Motor neuron (in vitro differentiated cells): ENCODE measurements around the gene TRIM75. TPM values are rescaled to one million over a fixed set of nuclear protein-coding genes. Genes with fewer than 3 reads are reported as not detected.
"Not testable (repeated sequence)": the region's sequence is repeated elsewhere in the genome, so short reads cannot be mapped to it uniquely, and the experiment has no call there.

Experiments
- ATAC-seq, 8 experiments: fragments of 200-7000 bp; cut with Tn5 transposase; replicated peaks in 6 of 8; 2 replicates each; pipeline ENCODE4 v1.8.0; 2021; ENCODE audit warnings: mild to moderate bottlenecking in 8 of 8, moderate library complexity in 8 of 8
- H3K27ac ChIP-seq, 2 donors: fragments of 250-450 bp; sonication (Bioruptor Pico); 2 replicates each; pipeline ENCODE4 v1.9.0; 2021; ENCODE audit warnings: antibody characterized with exemption in 2 of 2, mild to moderate bottlenecking in 2 of 2, moderate library complexity in 1 of 2
- H3K4me1 ChIP-seq, 2 donors: fragments of 250-450 bp; sonication (Bioruptor Pico); replicated peaks in 1 of 2; 2 replicates each; pipeline ENCODE4 v1.6.1; 2021; ENCODE audit warnings: antibody characterized with exemption in 2 of 2, mild to moderate bottlenecking in 2 of 2, moderate library complexity in 1 of 2
- H3K4me3 ChIP-seq, 5 donors: fragments of 250-450 bp; sonication (Bioruptor Pico); 2 replicates each; pipeline ENCODE4 v1.9.0; 2021; ENCODE audit warnings: antibody characterized with exemption in 5 of 5, mild to moderate bottlenecking in 5 of 5, moderate library complexity in 4 of 5
- WGBS, 10 experiments: fragments of 450-650 bp; shearing (Covaris generic); methylation state at CpG; one replicate each; pipeline ENCODE4 v1.0.0; 2022; 5-methylcytosine and 5-hydroxymethylcytosine counted together
- in situ Hi-C, 9 experiments: fragments of 400-800 bp; cut with MboI; loops; one replicate each; pipeline ENCODE4 v1.15.0; 2021; ENCODE audit warnings: low sequenced_read_pairs in 9 of 9, low pct_unique_long_range_greater_than_20kb in 2 of 9; ENCODE audit not compliant: unreplicated experiment in 9 of 9
- total RNA-seq, 8 experiments: library from RNA; unstranded; fragments of 300-600 nt; gene quantifications; 2 replicates each; pipeline versions ENCODE4 v1.2.3 to v1.2.4, GENCODE V29; 2022

TRIM75 gene
- total RNA-seq, result under 1 TPM in 5 of 8 experiments, not detected in 3; 0.13 to 0.28 (median 0.16) TPM

DNA sequence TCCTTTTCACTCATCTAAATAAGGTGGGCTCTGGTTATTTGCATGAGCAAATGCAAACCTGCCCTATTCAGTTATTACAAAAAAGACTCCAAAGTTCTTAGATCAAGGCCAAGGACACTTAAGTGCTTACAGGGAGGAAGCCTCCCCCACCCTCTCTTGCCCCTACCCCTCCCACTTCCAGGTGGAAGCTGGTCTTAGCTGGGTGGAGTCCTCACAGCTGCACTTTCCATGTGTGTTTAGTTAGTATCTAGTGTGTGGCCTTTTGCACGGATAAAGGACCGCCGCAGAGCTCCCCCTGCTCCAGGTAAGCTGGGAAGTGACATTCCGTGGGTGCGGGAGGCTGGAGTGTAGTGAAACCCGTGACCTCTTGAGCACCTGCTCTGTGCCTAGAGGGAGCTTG lies at the start of gene TRIM75:
TRIM75 (plus strand) TSS at position 222 of the 400 bp plus-strand sequence. CDS start 5,282 bp downstream, outside the sequence.
- in situ Hi-C loops, result loop anchor here in 2 of 9 experiments (25.0 kb wide), 1 partner anchor 266 kb away; no protein-coding TSS in a partner anchor
- WGBS, 10 experiments, result 40 to 100% (median 91%) methylated on average over 1 to 5 of the region's 6 CpGs; no CpG with 5 or more reads in 6 of the 10 experiments
- Histone ChIP-seq H3K4me1 (no peaks in the 10 kb centered on the region), H3K4me3 (no peak within 1 kb of the TSS), H3K27ac (no peak within 1 kb of the TSS)
- no peak for ATAC-seq

DNA sequence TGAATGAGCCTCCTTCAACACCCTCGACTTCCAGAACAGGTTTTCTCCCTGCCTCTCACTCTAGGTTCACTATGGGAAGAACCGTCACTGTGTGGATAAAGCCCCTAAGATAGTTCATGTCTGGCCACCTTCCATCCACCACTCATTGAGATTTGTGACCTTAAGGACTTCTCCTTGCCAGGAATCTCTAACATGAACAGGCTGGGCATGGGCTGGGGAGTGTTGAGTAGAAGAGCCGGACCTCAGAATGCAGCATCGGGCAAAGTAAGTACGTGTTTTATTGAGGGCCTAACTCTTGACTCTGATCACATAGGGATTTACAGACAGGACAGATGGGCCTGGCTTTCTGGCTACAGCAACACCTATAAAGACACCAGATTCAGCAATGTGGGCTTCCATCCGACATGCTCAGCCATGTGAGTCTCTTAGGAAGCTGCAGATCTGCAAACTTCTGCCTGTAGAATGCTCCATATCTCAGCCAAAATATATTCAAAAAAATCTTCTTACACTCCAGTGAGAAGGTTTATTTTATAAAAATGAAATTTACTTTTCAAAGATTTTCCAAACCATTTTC lies 48.2 kb upstream of the TRIM75 start:
- H3K4me3 ChIP-seq, result no peak overlapping the region
- no peak for ATAC-seq
- 22 to 100% (median 66%) methylated on average over 2 to 4 of the region's 6 CpGs; no CpG with 5 or more reads in 4 of the 10 experiments for WGBS, 10 experiments
- no peak overlapping the region for H3K27ac ChIP-seq
- no peaks in the 10 kb centered on the region for H3K4me1 ChIP-seq
- in situ Hi-C loops, result no loop called here

DNA sequence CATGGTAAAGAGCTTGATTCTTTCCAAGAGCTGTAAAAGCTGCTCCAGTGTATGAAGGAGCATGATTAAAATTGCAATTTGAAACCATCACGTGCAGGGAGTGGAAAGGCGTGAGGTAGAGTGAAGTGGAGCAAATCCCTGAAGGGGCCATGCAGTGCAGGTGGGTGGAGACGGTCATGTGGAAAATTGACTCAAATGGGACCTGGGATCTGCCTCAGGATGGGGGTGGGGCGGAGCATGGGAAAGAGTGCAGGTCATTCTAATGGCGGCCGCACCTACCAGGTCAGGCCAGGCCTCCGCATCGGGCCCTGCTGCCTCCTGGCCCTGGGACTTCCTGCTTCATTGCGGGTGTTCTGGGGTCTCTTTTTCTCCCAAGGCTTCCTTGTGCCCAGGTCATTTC lies 47.2 kb upstream of the TRIM75 start:
- Histone ChIP-seq H3K4me3 (no peak overlapping the region), H3K4me1 (no peaks in the 10 kb centered on the region), H3K27ac (no peak overlapping the region)
- in situ Hi-C loops, result no loop called here
- no peak for ATAC-seq
- WGBS, 10 experiments, result 0 to 100% (median 72%) methylated on average over 1 to 3 of the region's 9 CpGs; no CpG with 5 or more reads in 6 of the 10 experiments

DNA sequence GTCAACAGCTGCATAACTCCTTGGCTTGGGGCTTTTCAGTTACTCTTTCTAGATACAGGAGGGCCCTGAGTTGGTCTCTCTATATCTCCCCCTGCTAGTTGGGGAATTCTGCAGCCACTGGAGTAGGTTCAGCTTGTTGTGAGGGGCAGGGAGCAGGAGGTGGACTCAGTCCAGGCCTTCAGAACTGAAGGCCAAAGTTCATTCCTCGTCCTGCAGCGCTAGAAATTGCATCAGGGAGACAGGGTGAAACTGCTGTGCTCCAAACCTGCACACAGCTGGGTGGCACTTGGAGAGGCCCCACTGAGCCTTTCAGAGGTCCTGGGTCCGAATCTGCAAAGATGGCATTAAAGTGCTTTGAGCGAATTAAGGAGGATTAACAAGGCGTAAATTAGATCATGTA lies 46.8 kb upstream of the TRIM75 start:
- no peak overlapping the region for H3K27ac ChIP-seq

DNA sequence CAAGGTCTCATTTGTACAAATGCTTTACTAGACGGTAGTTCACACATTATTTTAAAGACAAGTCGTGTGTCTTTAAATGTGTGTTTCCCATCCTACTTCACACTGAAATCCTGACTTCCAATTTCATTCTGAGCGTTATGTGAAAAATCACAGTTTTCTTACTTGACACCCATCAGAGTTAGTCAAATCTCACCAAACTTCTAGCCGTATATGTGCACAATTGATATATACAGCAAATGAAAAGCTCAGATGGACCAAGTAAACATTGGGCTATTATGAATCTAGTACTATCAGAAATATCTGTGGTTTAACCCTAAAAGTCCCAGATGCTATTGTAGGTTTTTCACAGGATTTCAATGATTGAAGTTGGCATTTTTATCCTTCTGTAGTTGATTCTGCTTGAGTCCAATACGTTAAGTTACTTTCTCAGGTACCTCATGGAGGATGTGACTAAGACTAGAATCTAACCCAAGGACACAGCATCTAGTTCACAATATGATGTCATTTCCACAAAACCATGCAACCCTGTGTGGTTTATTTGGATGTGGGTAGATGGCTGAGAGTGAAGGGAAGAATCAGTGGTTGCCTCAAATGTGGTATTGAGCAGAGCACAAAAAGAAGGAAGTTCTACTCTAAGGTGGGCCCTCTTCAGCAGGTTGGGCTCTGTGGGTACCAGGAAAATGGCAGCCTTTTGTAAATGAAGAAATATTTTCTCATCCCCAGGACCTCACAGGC lies 44.0 kb upstream of the TRIM75 start:
- Histone ChIP-seq H3K4me3 (no peak overlapping the region), H3K4me1 (no peaks in the 10 kb centered on the region), H3K27ac (no peak overlapping the region)
- no peak for ATAC-seq
- 39 to 100% (median 92%) methylated on average over 2 to 5 of the region's 5 CpGs; no CpG with 5 or more reads in 1 of the 10 experiments for WGBS, 10 experiments
- in situ Hi-C loops, result no loop called here

More for the DNA sequence above, 46.8 kb upstream of the TRIM75 start:
- in situ Hi-C loops, result no loop called here
- Histone ChIP-seq H3K4me1 (no peaks in the 10 kb centered on the region), H3K4me3 (no peak overlapping the region)
- 0 to 94% (median 60%) methylated on average over 1 to 5 of the region's 5 CpGs; no CpG with 5 or more reads in 5 of the 10 experiments for WGBS, 10 experiments
- no peak for ATAC-seq

DNA sequence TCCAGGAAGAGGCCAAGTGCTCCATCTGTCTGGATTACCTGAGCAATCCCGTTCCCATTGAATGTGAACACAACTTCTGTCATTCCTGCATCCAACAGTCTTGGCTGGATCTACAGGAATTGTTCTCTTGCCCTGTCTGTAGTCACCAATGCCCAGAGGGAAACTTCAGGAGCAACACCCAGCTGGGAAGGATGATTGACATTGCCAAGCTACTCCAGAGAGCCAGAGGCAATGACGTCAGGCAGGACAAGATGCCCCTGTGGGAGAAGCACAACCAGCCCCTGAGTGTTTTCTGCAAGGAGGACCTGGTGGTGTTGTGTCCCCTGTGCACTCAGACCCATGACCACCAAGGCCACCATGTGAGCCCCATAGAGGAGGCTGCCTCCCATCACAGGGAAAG lies 43.2 kb upstream of the TRIM75 start:
- no peak overlapping the region for H3K27ac ChIP-seq
- H3K4me3 ChIP-seq, result no peak overlapping the region
- in situ Hi-C loops, result no loop called here
- no peaks in the 10 kb centered on the region for H3K4me1 ChIP-seq
- ATAC-seq, result no peak
- WGBS, 10 experiments, result 20 to 100% methylated on average over 1 to 2 of the region's 2 CpGs; no CpG with 5 or more reads in 8 of the 10 experiments

DNA sequence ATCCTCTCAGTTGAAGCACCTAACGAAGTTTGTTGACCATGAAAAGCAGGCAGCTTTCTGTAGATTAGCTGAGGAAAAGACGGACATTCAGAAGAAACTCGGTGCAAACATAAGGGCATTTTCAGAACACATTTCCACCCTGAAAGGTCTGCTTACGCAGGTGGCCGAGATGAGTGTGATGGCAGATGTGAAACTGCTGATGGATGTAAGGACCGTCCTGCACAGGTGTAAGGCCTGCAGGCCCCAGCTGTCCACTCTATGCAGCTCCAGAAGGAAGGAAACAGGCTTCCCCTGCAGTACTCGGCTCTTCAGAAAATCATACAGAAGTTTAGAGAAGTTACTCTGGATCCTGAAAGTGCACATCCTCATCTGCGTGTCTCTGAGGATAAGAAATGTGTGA lies 42.7 kb upstream of the TRIM75 start:
- Histone ChIP-seq H3K4me1 (no peaks in the 10 kb centered on the region), H3K27ac (no peak overlapping the region), H3K4me3 (no peak overlapping the region)
- ATAC-seq, result no peak
- in situ Hi-C loops, result no loop called here
- WGBS, 10 experiments, result 17 to 80% (median 60%) methylated on average over 1 to 6 of the region's 8 CpGs; no CpG with 5 or more reads in 4 of the 10 experiments

DNA sequence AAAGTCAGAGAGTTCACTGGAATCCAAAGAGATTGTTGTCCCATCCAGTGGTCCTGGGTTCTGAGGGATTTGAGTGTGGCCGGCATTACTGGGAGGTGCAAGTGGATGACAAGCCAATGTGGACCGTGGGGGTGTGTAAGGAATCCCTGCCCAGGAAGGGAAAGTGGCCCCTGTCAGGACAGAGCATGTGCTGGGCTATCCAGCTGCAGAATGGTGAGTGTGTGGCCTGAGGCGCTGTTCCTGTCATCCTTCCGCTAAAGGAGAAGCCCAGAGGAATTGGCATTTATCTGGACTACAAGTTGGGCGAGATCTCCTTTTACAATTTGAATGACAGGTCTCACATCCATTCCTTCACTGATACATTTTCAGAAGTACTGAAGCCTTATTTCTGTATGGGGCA lies 42.3 kb upstream of the TRIM75 start:
- Histone ChIP-seq H3K4me3 (no peak overlapping the region), H3K27ac (no peak overlapping the region), H3K4me1 (no peaks in the 10 kb centered on the region)
- in situ Hi-C loops, result no loop called here
- WGBS, 10 experiments, result 11 to 100% (median 72%) methylated on average over 1 to 5 of the region's 5 CpGs; no CpG with 5 or more reads in 3 of the 10 experiments
- no peak for ATAC-seq

DNA sequence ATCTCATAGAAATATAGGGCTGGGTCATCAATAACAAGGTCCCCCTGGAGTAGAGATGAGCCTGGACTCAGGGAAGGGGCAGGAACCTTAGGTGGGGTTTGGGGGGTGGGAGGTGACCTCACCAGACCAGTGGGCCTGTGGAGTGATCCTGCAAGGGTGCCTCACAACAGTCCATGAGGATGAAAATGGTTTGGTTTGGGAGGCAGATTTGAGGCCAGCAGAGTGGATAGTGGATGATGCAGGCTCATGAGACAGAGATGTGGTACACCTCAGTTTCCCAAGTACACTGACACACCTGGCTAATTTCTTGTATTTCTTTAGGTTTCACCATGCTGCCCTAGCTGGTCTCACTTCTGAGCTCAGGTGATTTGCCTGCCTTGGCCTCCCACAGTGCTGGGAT lies 40.0 kb upstream of the TRIM75 start:
- no peak overlapping the region for H3K4me3 ChIP-seq
- ATAC-seq, result no peak
- no peaks in the 10 kb centered on the region for H3K4me1 ChIP-seq
- in situ Hi-C loops, result no loop called here
- H3K27ac ChIP-seq, result no peak overlapping the region

DNA sequence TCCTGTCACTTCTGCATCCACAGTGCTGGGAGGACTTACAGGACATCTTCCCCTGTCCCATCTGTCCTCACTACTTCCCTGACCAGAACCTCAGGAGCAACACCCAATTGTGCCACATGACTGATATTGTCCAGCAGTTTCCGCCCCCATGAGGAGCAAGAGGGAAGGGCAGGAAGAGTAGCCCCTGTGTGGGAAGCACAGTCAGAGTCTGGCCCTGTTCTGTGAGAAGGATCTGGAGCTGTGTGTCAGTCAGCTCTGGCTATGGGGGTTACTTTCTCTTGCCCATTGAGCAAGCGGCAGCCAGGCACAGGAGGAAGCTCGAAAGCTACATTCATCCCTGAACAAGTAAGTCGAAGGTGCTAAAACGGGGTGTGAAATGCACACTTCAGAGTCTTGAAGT lies 36.7 kb upstream of the TRIM75 start:
- no peaks in the 10 kb centered on the region for H3K4me1 ChIP-seq
- in situ Hi-C loops, result no loop called here
- 0 to 94% (median 85%) methylated on average over 1 to 5 of the region's 5 CpGs; no CpG with 5 or more reads in 2 of the 10 experiments for WGBS, 10 experiments
- H3K4me3 ChIP-seq, result no peak overlapping the region
- no peak overlapping the region for H3K27ac ChIP-seq
- peak in 3 of 8 experiments; percentile 62 to 87 (median 80) for ATAC-seq

DNA sequence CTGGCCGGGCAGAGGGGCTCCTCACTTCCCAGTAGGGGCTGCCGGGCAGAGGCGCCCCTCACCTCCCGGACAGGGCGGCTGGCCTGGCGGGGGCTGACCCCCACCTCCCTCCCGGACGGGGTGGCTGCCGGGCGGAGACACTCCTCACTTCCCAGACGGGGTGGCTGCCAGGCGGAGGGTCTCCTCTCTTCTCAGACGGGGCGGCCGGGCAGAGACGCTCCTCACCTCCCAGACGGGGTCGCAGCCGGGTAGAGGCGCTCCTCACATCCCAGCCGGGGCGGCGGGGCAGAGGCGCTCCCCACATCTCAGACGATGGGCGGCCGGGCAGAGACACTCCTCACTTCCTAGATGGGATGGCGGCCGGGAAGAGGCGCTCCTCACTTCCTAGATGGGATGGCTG lies 33.7 kb upstream of the TRIM75 start:
- ATAC-seq, H3K4me3 ChIP-seq: not testable (repeated sequence)
- WGBS, 10 experiments, result no CpG with 5 or more reads among the region's 30 CpGs

DNA sequence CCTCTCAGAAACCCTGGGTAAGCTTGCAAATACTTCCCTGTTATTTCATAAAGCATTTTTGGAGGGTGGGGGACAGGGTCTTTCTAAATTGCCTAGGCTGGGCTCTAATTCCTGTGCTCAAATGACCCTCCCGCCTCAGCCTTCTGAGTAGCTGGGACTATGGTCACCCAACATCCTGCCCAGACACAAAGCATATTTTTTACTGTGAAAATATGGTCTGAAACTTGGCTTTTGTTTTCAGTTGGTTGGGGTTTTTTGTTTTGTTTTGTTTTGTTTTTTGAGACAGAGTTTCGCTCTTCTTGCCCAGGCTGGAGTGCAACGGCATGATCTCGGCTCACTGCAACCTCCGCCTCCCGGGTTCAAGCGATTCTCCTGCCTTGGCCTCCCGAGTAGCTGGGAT lies 27.9 kb upstream of the TRIM75 start:
- H3K4me1 ChIP-seq, ATAC-seq, in situ Hi-C loops, H3K27ac ChIP-seq, H3K4me3 ChIP-seq: not testable (repeated sequence)
- 40 to 100% (median 74%) methylated on average over 1 to 8 of the region's 8 CpGs; no CpG with 5 or more reads in 3 of the 10 experiments for WGBS, 10 experiments

More for the DNA sequence above, 33.7 kb upstream of the TRIM75 start:
- in situ Hi-C loops, H3K27ac ChIP-seq, H3K4me1 ChIP-seq: not testable (repeated sequence)

DNA sequence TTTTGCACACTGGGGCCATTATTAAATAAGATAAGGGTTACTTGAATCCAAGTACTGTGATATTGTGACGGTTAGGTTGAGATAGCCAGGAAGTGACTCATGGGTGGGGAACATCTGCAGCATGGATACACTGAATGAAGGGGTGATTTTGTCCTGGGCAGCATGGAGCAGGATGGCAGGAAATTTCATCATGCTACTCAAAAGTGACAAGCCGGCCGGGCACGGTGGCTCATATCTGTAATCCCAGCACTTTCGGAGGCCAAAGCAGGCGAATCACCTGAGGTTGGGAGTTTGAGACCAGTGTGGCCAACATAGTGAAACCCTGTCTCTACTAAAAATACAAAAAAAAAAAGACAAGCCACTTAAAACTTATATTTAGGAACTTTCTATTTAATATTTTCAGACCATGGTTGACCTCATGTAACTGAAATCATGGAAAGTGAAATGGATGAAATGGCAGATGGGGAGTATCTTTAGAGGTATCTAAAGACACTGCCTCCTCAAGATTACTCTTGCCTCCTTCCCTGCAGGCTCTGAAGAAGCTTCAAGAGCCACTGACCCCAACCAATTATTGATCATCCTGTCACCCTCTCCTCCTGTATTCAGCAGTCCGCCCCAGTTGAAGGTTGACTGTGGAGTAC lies 25.8 kb upstream of the TRIM75 start:
- Histone ChIP-seq H3K4me3 (no peak overlapping the region), H3K27ac (no peak overlapping the region), H3K4me1 (no peaks in the 10 kb centered on the region)
- ATAC-seq, result no peak
- WGBS, 10 experiments, result 61 to 100% (median 82%) methylated on average over 1 to 5 of the region's 7 CpGs; no CpG with 5 or more reads in 2 of the 10 experiments
- in situ Hi-C loops, result no loop called here
